H9 (cell line): ENCODE results near the gene SERPIND1. TPM values are rescaled to one million over a fixed set of nuclear protein-coding genes. Genes with fewer than 3 reads are reported as not detected.

Experiments used
- DNase-seq: peaks from one replicate; pipeline ENCODE4 v3.0.0-alpha.2; 2017
- H2AFZ ChIP-seq: one replicate; pipeline ENCODE4 v1.6.1; 2013; ENCODE audit warnings: mild to moderate bottlenecking, low read length, control low read depth, moderate library complexity
- H2AK5ac ChIP-seq: 2 replicates; pipeline ENCODE4 v1.6.1; 2013; ENCODE audit warnings: low read length, control low read depth, mixed read lengths; ENCODE audit not compliant: insufficient read length
- H2BK120ac ChIP-seq: one replicate; pipeline ENCODE4 v1.6.1; 2013; ENCODE audit warnings: low read depth, mild to moderate bottlenecking, low read length, control low read depth, inconsistent platforms; ENCODE audit not compliant: poor library complexity, severe bottlenecking
- H2BK12ac ChIP-seq: 2 replicates; pipeline ENCODE4 v1.6.1; 2013; ENCODE audit warnings: low read length, control low read depth, mixed read lengths, low read depth; ENCODE audit not compliant: insufficient read length
- H2BK15ac ChIP-seq: 2 replicates; pipeline ENCODE4 v1.6.1; 2013; ENCODE audit warnings: low read depth, low read length, control low read depth
- H2BK20ac ChIP-seq: one replicate; pipeline ENCODE4 v1.6.1; 2013; ENCODE audit warnings: low read depth, mild to moderate bottlenecking, low read length, control low read depth, inconsistent platforms; ENCODE audit not compliant: poor library complexity, severe bottlenecking
- H2BK5ac ChIP-seq: 2 replicates; pipeline ENCODE4 v1.6.1; 2013; ENCODE audit warnings: low read length, control low read depth, mixed read lengths; ENCODE audit not compliant: insufficient read length
- H3K14ac ChIP-seq: 2 replicates; pipeline ENCODE4 v1.6.1; 2013; ENCODE audit warnings: low read length, control low read depth; ENCODE audit not compliant: insufficient read depth
- H3K18ac ChIP-seq: 2 replicates; pipeline ENCODE4 v1.6.1; 2013; ENCODE audit warnings: low read depth, mild to moderate bottlenecking, mixed read lengths, low read length, control low read depth; ENCODE audit not compliant: insufficient read length
- H3K23ac ChIP-seq: 2 replicates; pipeline ENCODE4 v1.6.1; 2013; ENCODE audit warnings: low read length, control low read depth, mixed read lengths, low read depth; ENCODE audit not compliant: insufficient read length
- H3K23me2 ChIP-seq: 2 replicates; pipeline ENCODE4 v1.6.1; 2013; ENCODE audit warnings: low read depth, mild to moderate bottlenecking, mixed read lengths, low read length, control low read depth; ENCODE audit not compliant: insufficient read length, poor library complexity, severe bottlenecking
- H3K27ac ChIP-seq: 2 replicates; pipeline ENCODE4 v1.5.1; 2013; ENCODE audit warnings: low read length, control low read depth, mixed read lengths, low read depth; ENCODE audit not compliant: insufficient read length
- H3K27me3 ChIP-seq: 2 replicates; pipeline ENCODE4 v1.6.1; 2013; ENCODE audit warnings: low read length, control low read depth, inconsistent platforms; ENCODE audit not compliant: insufficient read depth
- H3K4ac ChIP-seq: 2 replicates; pipeline ENCODE4 v1.6.1; 2013; ENCODE audit warnings: low read depth, mild to moderate bottlenecking, control low read depth, inconsistent platforms, low read length, moderate library complexity
- H3K4me1 ChIP-seq: 2 replicates; pipeline ENCODE4 v1.6.1; 2013; ENCODE audit warnings: low read length, control low read depth, inconsistent platforms; ENCODE audit not compliant: insufficient read depth
- H3K4me2 ChIP-seq: 2 replicates; pipeline ENCODE4 v1.6.1; 2013; ENCODE audit warnings: low read length, control low read depth, mixed read lengths; ENCODE audit not compliant: insufficient read length, insufficient read depth
- H3K56ac ChIP-seq: 2 replicates; pipeline ENCODE4 v1.6.1; 2013; ENCODE audit warnings: low read depth, mild to moderate bottlenecking, mixed read lengths, low read length, control low read depth; ENCODE audit not compliant: insufficient read length
- H3K79me1 ChIP-seq: 2 replicates; pipeline ENCODE4 v1.6.1; 2013; ENCODE audit warnings: low read depth, mild to moderate bottlenecking, moderate library complexity, low read length, control low read depth, inconsistent platforms; ENCODE audit not compliant: insufficient read depth, poor library complexity, severe bottlenecking
- H3K79me2 ChIP-seq: 2 replicates; pipeline ENCODE4 v1.6.1; 2013; ENCODE audit warnings: low read length, control low read depth, inconsistent platforms; ENCODE audit not compliant: insufficient read depth
- H3K9ac ChIP-seq: 2 replicates; pipeline ENCODE4 v1.6.1; 2013; ENCODE audit warnings: low read length, control low read depth, mixed read lengths; ENCODE audit not compliant: insufficient read length; ENCODE audit errors: extremely low read depth
- H3K9me3 ChIP-seq: one replicate; pipeline ENCODE4 v1.6.1; 2013; ENCODE audit warnings: low read depth, low read length, inconsistent platforms; ENCODE audit not compliant: control insufficient read depth
- H3T11ph ChIP-seq: one replicate; pipeline ENCODE4 v1.6.1; 2013; ENCODE audit warnings: mild to moderate bottlenecking, low read length, control low read depth, inconsistent platforms
- H4K20me1 ChIP-seq: one replicate; pipeline ENCODE4 v1.6.1; 2013; ENCODE audit not compliant: control insufficient read depth, insufficient read length, insufficient read depth
- H4K5ac ChIP-seq: 2 replicates; pipeline ENCODE4 v1.6.1; 2013; ENCODE audit warnings: low read depth, mild to moderate bottlenecking, mixed read lengths, low read length, control low read depth; ENCODE audit not compliant: insufficient read length
- H4K8ac ChIP-seq: replicated peaks from 2 replicates; pipeline ENCODE4 v1.6.1; 2013; ENCODE audit warnings: low read length, control low read depth, mixed read lengths, low read depth; ENCODE audit not compliant: insufficient read length
- H4K91ac ChIP-seq: 2 replicates; pipeline ENCODE4 v1.6.1; 2013; ENCODE audit warnings: low read depth, mild to moderate bottlenecking, moderate library complexity, mixed read lengths, low read length, control low read depth; ENCODE audit not compliant: insufficient read length
- H3K27ac Mint-ChIP-seq, 3 experiments: 2 replicates in 2 of 3; 3 replicates in 1 of 3; pipeline ENCODE4 v1.8.0; 2020 to 2021; ENCODE audit warnings: mixed read lengths in 3 of 3, mild to moderate bottlenecking in 1 of 3, moderate library complexity in 1 of 3
- H3K27me3 Mint-ChIP-seq: 2 replicates; pipeline ENCODE4 v1.8.0; 2021; ENCODE audit warnings: low read depth, mild to moderate bottlenecking, moderate library complexity, mixed read lengths
- H3K36me3 Mint-ChIP-seq, 3 experiments: 2 replicates in 2 of 3; 3 replicates in 1 of 3; pipeline ENCODE4 v1.8.0; 2020 to 2021; ENCODE audit warnings: low read depth in 3 of 3, mixed read lengths in 3 of 3; ENCODE audit not compliant: insufficient read depth in 1 of 3
- H3K4me1 Mint-ChIP-seq, 2 experiments: 2 replicates each; pipeline ENCODE4 v1.8.0; 2020; ENCODE audit warnings: mixed read lengths in 2 of 2
- H3K4me3 Mint-ChIP-seq, 2 experiments: 2 replicates in 1 of 2; 3 replicates in 1 of 2; pipeline ENCODE4 v1.8.0; 2020 to 2021; ENCODE audit warnings: mild to moderate bottlenecking in 2 of 2, mixed read lengths in 2 of 2, moderate library complexity in 1 of 2
- H3K9me3 Mint-ChIP-seq, 2 experiments: 2 replicates in 1 of 2; 3 replicates in 1 of 2; pipeline ENCODE4 v1.8.0; 2020; ENCODE audit warnings: mild to moderate bottlenecking in 2 of 2, mixed read lengths in 2 of 2, moderate library complexity in 1 of 2
- WGBS: extraction: QIAGEN DNeasy Blood & Tissue Kit; methylation state at CpG from one replicate; pipeline ENCODE4 v1.1.7; 2013; ENCODE audit warnings: missing lambda C conversion rate, low lambda C conversion rate, mixed read lengths; ENCODE audit not compliant: insufficient read length; ENCODE audit errors: extremely low coverage; 5-methylcytosine and 5-hydroxymethylcytosine counted together
- total RNA-seq: library from RNA; stranded (reverse); gene quantifications from 2 replicates; pipeline ENCODE4 v1.2.1, GENCODE V29; 2021
- TF ChIP-seq, protein P1 (sequence below): fragments of 200-600 bp; sonication (generic); conservative IDR thresholded peaks from 3 replicates; pipeline ENCODE4 v1.8.0; 2021; ENCODE audit warnings: antibody characterized with exemption, mild to moderate bottlenecking

SERPIND1 gene
- total RNA-seq, 1 experiment from 2014 or later: not detected

DNA sequence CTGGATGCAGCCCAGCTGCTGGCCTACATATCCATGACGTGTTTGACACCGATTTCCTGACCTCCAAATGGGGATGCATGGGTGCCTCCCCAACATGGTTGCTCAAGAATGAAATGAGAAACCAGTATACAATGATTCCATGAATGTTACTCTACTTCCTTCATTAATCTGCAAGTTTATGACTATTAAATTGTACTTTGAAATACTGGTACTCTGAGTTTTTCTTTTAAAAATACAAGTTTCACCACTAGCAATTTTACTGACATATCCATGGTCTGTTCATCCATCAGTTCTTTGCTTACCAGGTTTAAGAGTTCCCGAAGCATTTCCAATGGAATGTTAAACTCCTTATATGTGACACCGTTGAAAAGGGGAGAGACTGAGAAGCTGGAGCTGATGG is 39.1 kb downstream of the SERPIND1 start:
- no peaks in the 10 kb centered on the region for H3K4me1 ChIP-seq
- TF ChIP-seq, protein P1, sequence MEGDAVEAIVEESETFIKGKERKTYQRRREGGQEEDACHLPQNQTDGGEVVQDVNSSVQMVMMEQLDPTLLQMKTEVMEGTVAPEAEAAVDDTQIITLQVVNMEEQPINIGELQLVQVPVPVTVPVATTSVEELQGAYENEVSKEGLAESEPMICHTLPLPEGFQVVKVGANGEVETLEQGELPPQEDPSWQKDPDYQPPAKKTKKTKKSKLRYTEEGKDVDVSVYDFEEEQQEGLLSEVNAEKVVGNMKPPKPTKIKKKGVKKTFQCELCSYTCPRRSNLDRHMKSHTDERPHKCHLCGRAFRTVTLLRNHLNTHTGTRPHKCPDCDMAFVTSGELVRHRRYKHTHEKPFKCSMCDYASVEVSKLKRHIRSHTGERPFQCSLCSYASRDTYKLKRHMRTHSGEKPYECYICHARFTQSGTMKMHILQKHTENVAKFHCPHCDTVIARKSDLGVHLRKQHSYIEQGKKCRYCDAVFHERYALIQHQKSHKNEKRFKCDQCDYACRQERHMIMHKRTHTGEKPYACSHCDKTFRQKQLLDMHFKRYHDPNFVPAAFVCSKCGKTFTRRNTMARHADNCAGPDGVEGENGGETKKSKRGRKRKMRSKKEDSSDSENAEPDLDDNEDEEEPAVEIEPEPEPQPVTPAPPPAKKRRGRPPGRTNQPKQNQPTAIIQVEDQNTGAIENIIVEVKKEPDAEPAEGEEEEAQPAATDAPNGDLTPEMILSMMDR: no peak
- H3K27ac Mint-ChIP-seq: no peak overlapping the region
- no peaks in the 10 kb centered on the region for H3K4me1 Mint-ChIP-seq
- no peak overlapping the region for H3K4me2 ChIP-seq
- H2BK20ac ChIP-seq: no peak overlapping the region
- H2BK120ac ChIP-seq: no peak overlapping the region
- H4K8ac ChIP-seq: no peak overlapping the region
- H3K9ac ChIP-seq: no peak overlapping the region
- H3K4ac ChIP-seq: no peak overlapping the region
- peaks cover 4 to 53% (median 19%) of the 10 kb centered on the region in 3 experiments; a peak in 6 of 7 replicates for H3K36me3 Mint-ChIP-seq
- no peak overlapping the region for H3T11ph ChIP-seq
- no peak overlapping the region for H4K5ac ChIP-seq
- no peak overlapping the region for H3K27ac ChIP-seq
- no peak overlapping the region for H2BK12ac ChIP-seq
- H3K23me2 ChIP-seq: no peaks in the 10 kb centered on the region
- WGBS: no CpG with 5 or more reads among the region's 4 CpGs
- H3K56ac ChIP-seq: no peak overlapping the region
- H3K4me3 Mint-ChIP-seq: no peak overlapping the region
- no peak overlapping the region for H3K18ac ChIP-seq
- DNase-seq: no peak
- no peaks in the 10 kb centered on the region for H4K20me1 ChIP-seq
- no peaks in the 10 kb centered on the region for H3K27me3 Mint-ChIP-seq
- no peak overlapping the region for H3K14ac ChIP-seq
- H3K27me3 ChIP-seq: no peaks in the 10 kb centered on the region
- H2AK5ac ChIP-seq: no peak overlapping the region
- no peak overlapping the region for H3K23ac ChIP-seq
- no peak overlapping the region for H2BK15ac ChIP-seq
- H2BK5ac ChIP-seq: no peak overlapping the region
- H3K79me2 ChIP-seq: no peaks in the 10 kb centered on the region
- no peaks in the 10 kb centered on the region for H3K9me3 Mint-ChIP-seq
- H3K79me1 ChIP-seq: no peaks in the 10 kb centered on the region
- H2AFZ ChIP-seq: no peak overlapping the region
- H4K91ac ChIP-seq: no peak overlapping the region
- no peaks in the 10 kb centered on the region for H3K9me3 ChIP-seq
